C4-2B (cell line): ENCODE measurements around the gene ESYT2.

Source experiments
- ZFX ChIP-seq: fragments of 450-650 bp; IDR thresholded peaks from 2 replicates; pipeline ENCODE4 v1.6.1; 2017
- TF ChIP-seq, protein P1 (sequence below): fragments of 450-650 bp; conservative IDR thresholded peaks from 2 replicates; pipeline ENCODE4 v1.5.1; 2017; ENCODE audit warnings: mild to moderate bottlenecking

GRCh38 chr7:158830211-158830723 is 958 bp upstream of the ESYT2 start:
- TF ChIP-seq, protein P1, sequence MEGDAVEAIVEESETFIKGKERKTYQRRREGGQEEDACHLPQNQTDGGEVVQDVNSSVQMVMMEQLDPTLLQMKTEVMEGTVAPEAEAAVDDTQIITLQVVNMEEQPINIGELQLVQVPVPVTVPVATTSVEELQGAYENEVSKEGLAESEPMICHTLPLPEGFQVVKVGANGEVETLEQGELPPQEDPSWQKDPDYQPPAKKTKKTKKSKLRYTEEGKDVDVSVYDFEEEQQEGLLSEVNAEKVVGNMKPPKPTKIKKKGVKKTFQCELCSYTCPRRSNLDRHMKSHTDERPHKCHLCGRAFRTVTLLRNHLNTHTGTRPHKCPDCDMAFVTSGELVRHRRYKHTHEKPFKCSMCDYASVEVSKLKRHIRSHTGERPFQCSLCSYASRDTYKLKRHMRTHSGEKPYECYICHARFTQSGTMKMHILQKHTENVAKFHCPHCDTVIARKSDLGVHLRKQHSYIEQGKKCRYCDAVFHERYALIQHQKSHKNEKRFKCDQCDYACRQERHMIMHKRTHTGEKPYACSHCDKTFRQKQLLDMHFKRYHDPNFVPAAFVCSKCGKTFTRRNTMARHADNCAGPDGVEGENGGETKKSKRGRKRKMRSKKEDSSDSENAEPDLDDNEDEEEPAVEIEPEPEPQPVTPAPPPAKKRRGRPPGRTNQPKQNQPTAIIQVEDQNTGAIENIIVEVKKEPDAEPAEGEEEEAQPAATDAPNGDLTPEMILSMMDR: no peak
- TF ChIP-seq ZFX: no peak
